ENCODE measurements around the gene ROR1. TPM values are rescaled to one million over a fixed set of nuclear protein-coding genes. Genes with fewer than 3 reads are reported as not detected.
"Not testable (repeated sequence)": the region's sequence is repeated elsewhere in the genome, so short reads cannot be mapped to it uniquely, and the experiment has no call there.

ROR1 gene
- total RNA-seq, 2 experiments from 2014 or later = not detected

GRCh38 chr1:63819795-63820194 lies 46.0 kb downstream of the ROR1 start:
- Mint-ChIP-seq H3K27me3 (ENCODE audit: low read depth) (peaks cover 11% of the 10 kb centered on the region), H3K27ac (no peak overlapping the region), H3K9me3 (ENCODE audit: insufficient read depth) (no peaks in the 10 kb centered on the region), H3K36me3 (ENCODE audit: low read depth) (no peaks in the 10 kb centered on the region), H3K4me3 (no peak overlapping the region), H3K4me1 (ENCODE audit: low read depth) (no peaks in the 10 kb centered on the region)
- DNase-seq (no peak), ATAC-seq (no peak)
- ChIA-PET CTCF (no interaction called here), POLR2A (no interaction called here)

GRCh38 chr1:63821091-63822005 lies 47.5 kb downstream of the ROR1 start:
- Mint-ChIP-seq H3K27me3 (ENCODE audit: low read depth) (peaks cover 11% of the 10 kb centered on the region), H3K4me3 (no peak overlapping the region), H3K9me3 (ENCODE audit: insufficient read depth) (no peaks in the 10 kb centered on the region), H3K27ac (no peak overlapping the region), H3K4me1 (ENCODE audit: low read depth) (no peaks in the 10 kb centered on the region), H3K36me3 (ENCODE audit: low read depth) (no peaks in the 10 kb centered on the region)
- DNase-seq = no peak
- no peak for ATAC-seq
- CTCF ChIA-PET = no interaction called here
- POLR2A ChIA-PET = no interaction called here

GRCh38 chr1:63822540-63822939 lies 48.7 kb downstream of the ROR1 start:
- H3K27ac Mint-ChIP-seq = no peak overlapping the region
- ChIA-PET POLR2A (no interaction called here), CTCF (no interaction called here)
- no peaks in the 10 kb centered on the region for H3K4me1 Mint-ChIP-seq (ENCODE audit: low read depth)
- DNase-seq (no peak), ATAC-seq (no peak)
- no peaks in the 10 kb centered on the region for H3K9me3 Mint-ChIP-seq (ENCODE audit: insufficient read depth)
- no peak overlapping the region for H3K4me3 Mint-ChIP-seq
- no peaks in the 10 kb centered on the region for H3K36me3 Mint-ChIP-seq (ENCODE audit: low read depth)
- peaks cover 11% of the 10 kb centered on the region for H3K27me3 Mint-ChIP-seq (ENCODE audit: low read depth)

- DNase-seq (no peak), ATAC-seq (no peak)
- no peak overlapping the region for H3K27ac Mint-ChIP-seq
- H3K27me3 Mint-ChIP-seq (ENCODE audit: low read depth) = peaks cover 13% of the 10 kb centered on the region
- H3K4me3 Mint-ChIP-seq = no peak overlapping the region
- H3K4me1 Mint-ChIP-seq (ENCODE audit: low read depth) = no peaks in the 10 kb centered on the region
- CTCF ChIA-PET = no interaction called here
- POLR2A ChIA-PET = no interaction called here
- H3K9me3 Mint-ChIP-seq (ENCODE audit: insufficient read depth) = no peaks in the 10 kb centered on the region
- H3K36me3 Mint-ChIP-seq (ENCODE audit: low read depth) = no peaks in the 10 kb centered on the region
Observed at GRCh38 chr1:63824451-63824850, 50.6 kb downstream of the ROR1 start.

GRCh38 chr1:63825111-63825510 lies 51.3 kb downstream of the ROR1 start:
- Mint-ChIP-seq H3K4me1 (ENCODE audit: low read depth) (no peaks in the 10 kb centered on the region), H3K27me3 (ENCODE audit: low read depth) (peaks cover 13% of the 10 kb centered on the region), H3K4me3 (no peak overlapping the region), H3K9me3 (ENCODE audit: insufficient read depth) (no peaks in the 10 kb centered on the region), H3K27ac (no peak overlapping the region), H3K36me3 (ENCODE audit: low read depth) (no peaks in the 10 kb centered on the region)
- ChIA-PET CTCF (no interaction called here), POLR2A (no interaction called here)
- ATAC-seq (no peak), DNase-seq (no peak)

- H3K4me3 Mint-ChIP-seq; H3K27ac Mint-ChIP-seq; ATAC-seq; H3K4me1 Mint-ChIP-seq (ENCODE audit: low read depth); H3K36me3 Mint-ChIP-seq (ENCODE audit: low read depth); POLR2A ChIA-PET; DNase-seq; H3K27me3 Mint-ChIP-seq (ENCODE audit: low read depth); H3K9me3 Mint-ChIP-seq (ENCODE audit: insufficient read depth); CTCF ChIA-PET: not testable (repeated sequence)
Observed at GRCh38 chr1:63826246-63826861, 52.5 kb downstream of the ROR1 start.

GRCh38 chr1:63827411-63828321 lies 53.8 kb downstream of the ROR1 start:
- Mint-ChIP-seq H3K36me3 (ENCODE audit: low read depth) (no peaks in the 10 kb centered on the region), H3K27ac (no peak overlapping the region), H3K4me3 (no peak overlapping the region), H3K4me1 (ENCODE audit: low read depth) (no peaks in the 10 kb centered on the region), H3K9me3 (ENCODE audit: insufficient read depth) (no peaks in the 10 kb centered on the region), H3K27me3 (ENCODE audit: low read depth) (peaks cover 2% of the 10 kb centered on the region)
- no peak for ATAC-seq
- DNase-seq = no peak
- POLR2A ChIA-PET = no interaction called here
- CTCF ChIA-PET = no interaction called here

GRCh38 chr1:63828322-63829044 lies 54.7 kb downstream of the ROR1 start:
- no peaks in the 10 kb centered on the region for H3K36me3 Mint-ChIP-seq (ENCODE audit: low read depth)
- H3K27ac Mint-ChIP-seq = no peak overlapping the region
- H3K4me1 Mint-ChIP-seq (ENCODE audit: low read depth) = no peaks in the 10 kb centered on the region
- POLR2A ChIA-PET = no interaction called here
- no peak overlapping the region for H3K4me3 Mint-ChIP-seq
- H3K9me3 Mint-ChIP-seq (ENCODE audit: insufficient read depth) = no peaks in the 10 kb centered on the region
- ATAC-seq (no peak), DNase-seq (no peak)
- peaks cover 2% of the 10 kb centered on the region for H3K27me3 Mint-ChIP-seq (ENCODE audit: low read depth)
- CTCF ChIA-PET = no interaction called here

GRCh38 chr1:63829349-63830327 lies 55.8 kb downstream of the ROR1 start:
- peaks cover 2% of the 10 kb centered on the region for H3K27me3 Mint-ChIP-seq (ENCODE audit: low read depth)
- H3K4me1 Mint-ChIP-seq (ENCODE audit: low read depth) = no peaks in the 10 kb centered on the region
- no peaks in the 10 kb centered on the region for H3K9me3 Mint-ChIP-seq (ENCODE audit: insufficient read depth)
- H3K36me3 Mint-ChIP-seq (ENCODE audit: low read depth) = no peaks in the 10 kb centered on the region
- ChIA-PET CTCF (no interaction called here), POLR2A (no interaction called here)
- no peak overlapping the region for H3K27ac Mint-ChIP-seq
- H3K4me3 Mint-ChIP-seq = no peak overlapping the region
- ATAC-seq = no peak
- DNase-seq = no peak

GRCh38 chr1:63831409-63831808 lies 57.6 kb downstream of the ROR1 start:
- Mint-ChIP-seq H3K4me1 (ENCODE audit: low read depth) (no peaks in the 10 kb centered on the region), H3K4me3 (no peak overlapping the region), H3K36me3 (ENCODE audit: low read depth) (no peaks in the 10 kb centered on the region), H3K27ac (no peak overlapping the region), H3K9me3 (ENCODE audit: insufficient read depth) (no peaks in the 10 kb centered on the region), H3K27me3 (ENCODE audit: low read depth) (peaks cover 2% of the 10 kb centered on the region)
- CTCF ChIA-PET = no interaction called here
- DNase-seq (no peak), ATAC-seq (no peak)
- POLR2A ChIA-PET = no interaction called here

Measured in activated CD8-positive, alpha-beta T cell treated with anti-CD3 and anti-CD28 coated beads, Interleukin-2, amount 10 ng/mL, durations not matched to agents 7 days and 5 days (primary cell).